Right kidney (tissue), 1 donor: ENCODE data around the gene SPCS1.
"Not testable (repeated sequence)": the region's sequence is repeated elsewhere in the genome, so short reads cannot be mapped to it uniquely, and the experiment has no call there.

ENCODE experiments used
- DNase-seq: peaks from one replicate; pipeline ENCODE4 v3.0.0-alpha.2; 2016

SPCS1 gene

DNA sequence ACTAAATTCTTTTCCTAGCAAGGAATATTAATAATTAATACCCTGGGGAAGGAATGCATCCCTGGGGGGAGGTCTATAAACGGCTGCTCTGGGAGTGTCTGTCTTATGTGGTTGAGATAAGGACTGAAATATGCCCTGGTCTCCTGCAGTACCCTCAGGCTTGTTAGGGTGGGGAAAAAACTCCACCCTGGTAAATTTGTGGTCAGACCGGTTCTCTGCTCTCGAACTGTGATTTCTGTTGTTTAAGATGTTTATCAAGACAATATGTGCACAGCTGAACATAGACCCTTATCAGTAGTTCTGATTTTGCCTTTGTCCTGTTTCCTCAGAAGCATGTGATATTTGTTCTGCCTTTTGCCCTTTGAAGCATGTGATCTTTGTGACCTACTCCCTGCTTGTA, 22.8 kb downstream of the SPCS1 start:
- not testable (repeated sequence) for DNase-seq

- DNase-seq, result no peak
Measured at GRCh38 chr3:52730681-52731080, 24.8 kb downstream of the SPCS1 start.

- no peak for DNase-seq
Measured at GRCh38 chr3:52731590-52731989, 25.7 kb downstream of the SPCS1 start.

- DNase-seq, result no peak
Measured at GRCh38 chr3:52733256-52733891, 27.5 kb downstream of the SPCS1 start.

- DNase-seq, result no peak
Measured at GRCh38 chr3:52739730-52740129, 33.8 kb downstream of the SPCS1 start.

DNA sequence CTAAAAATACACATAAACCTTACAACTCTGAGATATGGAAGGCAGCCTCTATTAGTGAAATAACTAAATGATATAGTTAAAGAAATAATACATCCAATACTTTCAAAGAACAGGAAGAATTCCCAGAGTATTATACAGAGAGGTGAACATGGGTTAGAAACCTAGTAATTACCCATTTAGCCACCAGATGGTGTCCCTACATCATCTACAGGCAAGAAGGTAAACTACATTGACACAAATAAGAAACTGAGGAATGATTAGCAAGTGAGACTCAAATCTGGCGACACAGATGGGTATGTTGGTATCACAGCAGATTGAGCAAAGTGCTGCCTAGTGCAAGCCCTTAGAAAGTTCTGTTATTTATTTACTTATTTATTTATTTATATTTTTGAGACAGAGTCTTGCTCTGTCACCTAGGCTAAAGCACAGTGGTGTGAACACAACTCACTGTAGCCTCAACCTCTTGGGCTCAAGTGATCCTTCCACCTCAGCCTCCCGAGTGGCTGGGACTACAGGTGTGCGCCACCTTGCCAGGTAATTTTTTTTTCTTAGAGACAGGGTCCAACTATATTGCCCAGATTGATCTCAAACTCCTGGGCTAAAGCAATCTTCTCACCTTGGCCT, 36.6 kb downstream of the SPCS1 start:
- no peak for DNase-seq

GRCh38 chr3:52743152-52743551, 37.2 kb downstream of the SPCS1 start:
- no peak for DNase-seq

DNA sequence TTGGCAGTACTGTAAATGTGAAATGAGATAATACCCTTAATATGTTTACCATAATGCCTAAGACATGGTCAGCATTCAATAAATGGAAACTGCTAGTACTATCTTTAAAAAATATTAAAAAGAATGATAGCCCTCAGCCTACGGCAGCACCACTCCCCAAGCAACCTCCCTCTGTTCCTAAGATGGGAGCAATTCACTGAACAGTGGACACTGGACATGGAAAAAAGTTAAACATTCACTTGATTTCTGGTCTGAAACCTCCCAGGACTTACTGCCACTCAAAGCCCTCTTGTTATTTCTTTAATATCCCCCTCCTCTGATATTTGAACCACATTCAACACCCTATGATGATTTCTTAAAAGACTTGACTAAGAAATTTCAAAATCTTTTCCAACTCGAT, 37.8 kb downstream of the SPCS1 start:
- DNase-seq, result no peak

DNA sequence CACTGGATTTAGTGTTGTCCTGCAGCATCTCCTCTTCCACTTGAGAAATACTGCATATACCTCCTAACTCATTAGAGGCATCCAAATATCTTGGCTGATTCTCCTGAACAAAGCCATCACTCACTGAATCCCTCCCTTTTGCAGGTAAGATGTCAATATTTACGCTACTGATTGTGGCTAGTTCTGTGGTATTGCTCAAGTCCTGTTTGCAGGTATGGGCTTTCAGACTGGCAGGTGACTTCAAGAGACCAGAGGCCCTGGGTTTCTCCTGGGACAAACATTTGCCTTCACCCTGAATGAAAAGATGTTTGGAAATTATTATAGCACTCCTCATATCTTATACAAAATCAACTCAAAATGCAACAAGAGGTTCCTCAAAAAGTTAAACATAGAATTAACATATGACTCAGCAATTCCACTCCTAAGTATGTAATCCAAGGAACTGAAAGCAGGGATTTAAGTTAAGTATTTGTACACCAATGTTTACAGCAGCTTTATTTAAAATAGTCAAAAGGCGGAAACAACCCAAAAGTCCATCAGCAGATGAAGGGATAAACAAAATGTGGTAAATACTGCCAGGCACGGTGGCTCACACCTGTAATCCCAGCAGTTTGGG, 46.2 kb downstream of the SPCS1 start:
- DNase-seq, result no peak

GRCh38 chr3:52754373-52754772, 48.5 kb downstream of the SPCS1 start:
- no peak for DNase-seq

GRCh38 chr3:52756141-52756540, 50.2 kb downstream of the SPCS1 start:
- no peak for DNase-seq
